GM10248 (cell line): ENCODE data around the gene GRID1.

Experiments used
- CTCF ChIA-PET: fragments of 300-600 bp; sonication (Branson Sonifier 250); formaldehyde crosslinking; extraction: SDS; loops from one replicate; lab custom pipeline; 2021; ENCODE audit warnings: antibody characterized with exemption; lab: Yijun Ruan, JAX
- POLR2A ChIA-PET: fragments of 350-650 bp; sonication (Branson Sonifier 250); formaldehyde crosslinking; extraction: SDS; loops from one replicate; lab custom pipeline; 2020; ENCODE audit warnings: antibody characterized with exemption; lab: Yijun Ruan, JAX
- DNase-seq: peaks from one replicate; pipeline ENCODE4 v3.0.0; 2012; ENCODE audit errors: extremely low spot score
- CTCF ChIP-seq: IDR thresholded peaks from 2 replicates; pipeline ENCODE4 v1.5.1; 2012; ENCODE audit warnings: mild to moderate bottlenecking, low read depth; ENCODE audit errors: extremely low read depth, missing control alignments, control extremely low read depth

Gene GRID1

GRCh38 chr10:86259901-86260562 is 106.6 kb downstream of the GRID1 start:
- CTCF ChIA-PET = interaction anchor here (1.2 kb wide), 1 partner anchor 8 kb away, joined by 5 read pairs; no protein-coding TSS in a partner anchor
- no peak for TF ChIP-seq CTCF
- POLR2A ChIA-PET = no interaction called here
- DNase-seq = no peak

- no peak for TF ChIP-seq CTCF
- DNase-seq = no peak
- CTCF ChIA-PET = interaction anchor here (1.2 kb wide), 1 partner anchor 57 kb away, joined by 3 read pairs; no protein-coding TSS in a partner anchor
- POLR2A ChIA-PET = no interaction called here
These were observed 107.7 kb downstream of the GRID1 start for GRCh38 chr10:86258941-86259340.

GRCh38 chr10:86258499-86258898 is 108.1 kb downstream of the GRID1 start:
- no peak for DNase-seq
- ChIA-PET CTCF (interaction anchor here (1.2 kb wide), 1 partner anchor 57 kb away, joined by 3 read pairs; no protein-coding TSS in a partner anchor), POLR2A (no interaction called here)
- no peak for TF ChIP-seq CTCF

GRCh38 chr10:86257683-86258082 is 108.9 kb downstream of the GRID1 start:
- POLR2A ChIA-PET = no interaction called here
- DNase-seq = no peak
- TF ChIP-seq CTCF = no peak
- CTCF ChIA-PET = no interaction called here

GRCh38 chr10:86256690-86257315 is 109.8 kb downstream of the GRID1 start:
- no peak for DNase-seq
- CTCF ChIA-PET = interaction anchor here (1.1 kb wide), 1 partner anchor 38 kb away, joined by 3 read pairs; no protein-coding TSS in a partner anchor
- TF ChIP-seq CTCF = no peak
- POLR2A ChIA-PET = no interaction called here

- TF ChIP-seq CTCF = no peak
- ChIA-PET POLR2A (no interaction called here), CTCF (interaction anchor here (1.1 to 1.4 kb wide), 2 partner anchors 12 to 39 kb away, joined by 3 to 5 read pairs; no protein-coding TSS in a partner anchor)
- DNase-seq = no peak
These were observed 111.0 kb downstream of the GRID1 start for GRCh38 chr10:86255405-86256251.
